Measurements from ENCODE around the gene TMEM107.

DNA sequence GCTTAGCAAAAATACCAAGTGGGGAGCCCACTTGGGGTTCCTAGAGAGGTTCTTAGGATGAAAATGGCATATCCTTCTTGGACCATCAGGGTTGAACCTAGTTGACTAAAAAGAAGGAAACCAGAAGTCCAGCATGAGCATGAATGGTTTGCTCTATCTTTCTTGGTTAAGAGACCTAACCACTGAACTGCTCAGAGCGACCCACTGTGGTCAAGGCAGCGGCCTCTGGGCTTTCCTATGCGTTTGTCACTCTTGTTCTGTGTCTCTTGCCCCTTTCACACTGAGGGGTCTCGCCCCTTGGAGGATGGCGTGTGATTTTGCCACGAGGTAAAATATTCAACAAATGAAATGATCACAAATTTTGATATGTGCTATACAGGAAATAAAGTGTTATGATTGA is 14.3 kb upstream of the TMEM107 start:
- TF ChIP-seq YY1 (IDR thresholded peaks at IDR 0.05; ENCODE audit: insufficient read depth, insufficient read length) (no peak), ZNF274 (IDR thresholded peaks at IDR 0.05; ENCODE audit: low read depth, low read length) (no peak)

Data from NT2/D1 (cell line).